AG04449 (cell line): ENCODE data around the gene BMP7.

ENCODE experiments used
- CTCF ChIA-PET: fragments of 350-600 bp; formaldehyde crosslinking; extraction: SDS; loops from one replicate; lab custom pipeline; 2021; ENCODE audit warnings: antibody characterized with exemption; lab: Yijun Ruan, JAX
- POLR2A ChIA-PET: fragments of 400-600, 350-600 bp; formaldehyde crosslinking; extraction: SDS; loops from one replicate; lab custom pipeline; 2020; ENCODE audit warnings: antibody characterized with exemption, inconsistent platforms; lab: Yijun Ruan, JAX
- DNase-seq: peaks from one replicate; pipeline ENCODE4 v3.0.0-alpha.2; 2010; ENCODE audit warnings: low read depth, low spot score
- H3K4me3 ChIP-seq: 2 replicates; pipeline ENCODE4 v1.5.1; 2011; ENCODE audit warnings: low read depth, mild to moderate bottlenecking, control low read depth, low read length
- TF ChIP-seq, protein P1 (sequence below): IDR thresholded peaks from one replicate; pipeline ENCODE4 v1.5.1; 2011; ENCODE audit warnings: mild to moderate bottlenecking, moderate library complexity, low read length, control low read depth, inconsistent platforms; ENCODE audit not compliant: insufficient read depth; ENCODE audit errors: missing control alignments

The BMP7 gene

DNA sequence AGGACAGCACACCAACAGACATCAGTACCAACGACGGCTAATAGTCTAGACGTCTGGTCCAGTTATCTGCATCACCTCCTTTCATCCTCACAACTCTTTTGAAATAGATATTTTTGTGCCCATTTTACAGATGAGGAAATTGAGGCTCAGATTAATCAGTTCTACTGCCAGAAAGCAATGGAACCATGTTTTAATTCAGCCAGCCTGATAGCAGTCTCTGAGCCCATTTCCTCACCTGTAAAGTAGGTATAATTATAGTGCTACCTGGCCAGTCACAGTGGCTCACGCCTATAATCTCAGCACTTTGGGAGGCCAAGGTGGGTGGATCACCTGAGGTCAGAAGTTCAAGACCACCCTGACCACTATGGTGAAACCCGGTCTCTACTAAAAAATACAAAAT is 9.8 kb upstream of the BMP7 start:
- no peak for DNase-seq
- TF ChIP-seq, protein P1, sequence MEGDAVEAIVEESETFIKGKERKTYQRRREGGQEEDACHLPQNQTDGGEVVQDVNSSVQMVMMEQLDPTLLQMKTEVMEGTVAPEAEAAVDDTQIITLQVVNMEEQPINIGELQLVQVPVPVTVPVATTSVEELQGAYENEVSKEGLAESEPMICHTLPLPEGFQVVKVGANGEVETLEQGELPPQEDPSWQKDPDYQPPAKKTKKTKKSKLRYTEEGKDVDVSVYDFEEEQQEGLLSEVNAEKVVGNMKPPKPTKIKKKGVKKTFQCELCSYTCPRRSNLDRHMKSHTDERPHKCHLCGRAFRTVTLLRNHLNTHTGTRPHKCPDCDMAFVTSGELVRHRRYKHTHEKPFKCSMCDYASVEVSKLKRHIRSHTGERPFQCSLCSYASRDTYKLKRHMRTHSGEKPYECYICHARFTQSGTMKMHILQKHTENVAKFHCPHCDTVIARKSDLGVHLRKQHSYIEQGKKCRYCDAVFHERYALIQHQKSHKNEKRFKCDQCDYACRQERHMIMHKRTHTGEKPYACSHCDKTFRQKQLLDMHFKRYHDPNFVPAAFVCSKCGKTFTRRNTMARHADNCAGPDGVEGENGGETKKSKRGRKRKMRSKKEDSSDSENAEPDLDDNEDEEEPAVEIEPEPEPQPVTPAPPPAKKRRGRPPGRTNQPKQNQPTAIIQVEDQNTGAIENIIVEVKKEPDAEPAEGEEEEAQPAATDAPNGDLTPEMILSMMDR, result no peak
- CTCF ChIA-PET, result no interaction called here
- H3K4me3 ChIP-seq, result no peak overlapping the region
- POLR2A ChIA-PET, result no interaction called here

DNA sequence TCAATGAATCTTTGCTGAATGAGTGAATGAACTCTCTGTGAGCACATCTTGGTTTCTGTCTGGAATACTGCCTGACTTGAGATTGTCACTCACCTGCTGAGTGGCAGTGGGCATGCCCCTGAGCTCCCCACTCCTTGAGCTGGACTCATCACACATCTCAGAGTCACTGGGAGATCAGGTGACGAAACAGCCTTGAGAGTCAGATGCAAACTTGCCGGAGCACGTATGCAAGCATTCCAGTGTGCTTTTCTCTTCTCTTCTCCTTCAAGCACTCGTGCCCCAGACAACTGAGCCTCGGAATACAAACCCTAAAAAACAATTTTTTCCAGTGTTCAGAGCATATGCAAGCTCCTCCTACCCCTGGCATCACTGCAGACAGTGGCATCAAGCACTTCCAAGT is 9.4 kb upstream of the BMP7 start:
- DNase-seq, result no peak
- ChIA-PET POLR2A (no interaction called here), CTCF (no interaction called here)
- no peak overlapping the region for H3K4me3 ChIP-seq
- TF ChIP-seq, protein P1, result no peak

DNA sequence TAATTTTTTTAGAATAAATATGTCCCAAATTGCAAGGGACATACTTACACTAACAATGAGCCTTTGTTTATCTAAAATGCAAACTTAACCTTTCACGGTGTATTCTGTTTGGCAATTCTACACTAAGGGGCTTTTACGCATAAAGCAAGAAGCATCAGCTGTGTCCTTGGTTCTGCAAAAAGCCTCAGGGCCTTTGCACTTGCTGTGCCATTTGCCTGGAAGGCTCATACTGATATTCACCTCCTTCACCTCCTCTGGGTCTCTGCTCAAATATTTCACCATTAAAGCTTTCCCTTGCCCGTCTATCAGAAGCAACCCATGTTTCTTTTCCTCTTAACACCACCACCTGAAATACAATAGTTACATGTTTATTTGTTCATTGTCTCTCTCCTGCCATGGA is 8.9 kb upstream of the BMP7 start:
- no peak for DNase-seq
- POLR2A ChIA-PET, result no interaction called here
- no peak overlapping the region for H3K4me3 ChIP-seq
- TF ChIP-seq, protein P1, result no peak
- CTCF ChIA-PET, result no interaction called here

DNA sequence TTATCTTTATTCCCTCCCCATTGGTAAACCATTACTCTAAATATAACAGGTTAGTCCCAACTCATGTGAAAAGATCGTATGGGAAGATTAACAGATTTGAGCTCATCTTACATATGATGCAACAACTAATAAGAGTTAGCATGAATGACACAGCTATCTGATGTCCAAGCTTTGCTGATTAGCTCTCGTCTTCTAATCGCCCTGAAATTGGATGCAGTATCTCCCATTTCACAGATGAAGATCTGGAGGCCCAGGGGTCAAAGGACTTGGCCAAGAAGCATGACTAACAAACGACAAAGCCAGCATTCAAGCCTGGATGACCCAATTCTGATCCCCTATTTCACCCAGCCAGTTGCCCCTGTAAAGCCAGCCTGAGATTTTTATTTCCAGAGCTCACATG is 8.4 kb upstream of the BMP7 start:
- no peak overlapping the region for H3K4me3 ChIP-seq
- DNase-seq, result no peak
- CTCF ChIA-PET, result no interaction called here
- POLR2A ChIA-PET, result no interaction called here
- TF ChIP-seq, protein P1, result no peak

DNA sequence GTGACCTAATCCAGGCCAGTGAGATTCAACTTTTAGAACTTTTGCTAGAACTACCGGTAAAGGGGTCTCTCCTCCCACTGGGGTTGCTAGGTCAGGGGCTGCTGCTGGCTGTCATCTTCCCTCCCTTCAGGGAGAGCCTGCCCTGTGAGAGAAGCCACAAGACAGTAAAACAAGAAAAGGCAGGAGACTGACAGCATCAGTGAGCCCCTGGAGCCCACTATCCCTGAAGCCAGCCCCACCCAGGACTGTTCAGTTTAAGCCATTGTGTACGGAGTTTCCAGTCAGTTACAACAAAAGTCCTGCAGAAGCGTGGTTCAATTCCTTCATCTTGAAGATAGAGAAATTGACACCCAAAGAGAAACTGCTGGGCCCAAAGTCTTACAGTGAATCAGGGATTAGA is 7.9 kb upstream of the BMP7 start:
- DNase-seq, result no peak
- TF ChIP-seq, protein P1, result no peak
- POLR2A ChIA-PET, result no interaction called here
- CTCF ChIA-PET, result no interaction called here
- no peak overlapping the region for H3K4me3 ChIP-seq

DNA sequence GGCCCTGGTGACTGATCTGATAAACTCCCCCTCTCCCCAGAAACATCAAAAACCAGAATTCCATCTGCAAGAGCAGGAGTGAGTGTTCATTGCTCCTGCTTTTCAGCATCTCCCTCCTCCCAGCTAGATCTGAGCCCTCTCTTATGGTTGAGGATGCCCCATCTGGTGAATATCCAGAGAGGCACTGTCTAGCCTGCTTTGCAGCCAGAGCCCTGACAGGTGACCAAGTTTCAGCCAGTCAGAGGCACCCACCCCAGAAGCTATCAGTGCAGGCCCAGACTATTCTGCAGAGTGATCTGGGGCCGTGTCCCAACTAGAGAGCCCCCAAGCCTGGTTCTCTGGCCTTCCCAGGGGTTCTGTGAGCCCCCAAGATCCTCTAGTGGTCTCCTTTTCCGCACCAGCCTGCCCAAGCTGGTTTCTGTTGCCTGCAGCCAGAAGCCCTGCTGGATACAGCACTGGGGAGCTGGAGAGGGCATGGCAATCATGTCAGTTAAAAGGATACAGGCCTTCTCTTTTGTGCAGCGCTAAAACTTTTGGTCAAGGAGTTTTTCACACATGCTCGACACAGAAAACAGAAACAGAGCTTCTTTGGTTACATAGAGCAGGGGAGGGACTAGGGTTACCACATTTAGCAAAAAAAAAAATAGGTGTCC is 6.6 kb upstream of the BMP7 start:
- DNase-seq, result no peak
- CTCF ChIA-PET, result no interaction called here
- POLR2A ChIA-PET, result no interaction called here

More for the DNA sequence above, 6.6 kb upstream of the BMP7 start:
- TF ChIP-seq, protein P1, result no peak
- H3K4me3 ChIP-seq, result no peak overlapping the region
